GOT3 (cell line): ENCODE results near the gene WNT11.

Source experiments
- DNase-seq: peaks from one replicate; lab custom pipeline; 2025; ENCODE audit warnings: mixed read lengths; lab: John Stamatoyannopoulos, UW

WNT11 gene

DNA sequence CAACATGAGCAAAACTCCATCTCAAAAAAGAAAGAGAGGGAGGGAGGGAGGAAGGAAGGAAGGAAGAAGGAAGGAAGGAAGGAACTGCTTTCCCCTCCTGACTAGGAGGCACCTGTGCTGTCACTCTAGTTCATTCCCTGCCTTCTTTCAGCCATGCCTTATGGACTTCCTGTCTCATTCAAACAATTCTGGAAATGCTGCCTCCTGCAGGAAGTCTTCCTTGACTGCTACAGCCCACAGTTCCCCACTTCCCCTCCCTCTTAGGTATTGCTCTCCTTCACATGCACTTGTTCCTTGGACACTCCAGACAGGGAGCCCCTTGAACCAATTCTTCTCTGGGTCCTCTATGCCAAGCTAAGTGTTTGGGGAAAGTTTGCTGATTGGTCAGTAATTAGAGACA is 31.6 kb upstream of the WNT11 start:
- no peak for DNase-seq

DNA sequence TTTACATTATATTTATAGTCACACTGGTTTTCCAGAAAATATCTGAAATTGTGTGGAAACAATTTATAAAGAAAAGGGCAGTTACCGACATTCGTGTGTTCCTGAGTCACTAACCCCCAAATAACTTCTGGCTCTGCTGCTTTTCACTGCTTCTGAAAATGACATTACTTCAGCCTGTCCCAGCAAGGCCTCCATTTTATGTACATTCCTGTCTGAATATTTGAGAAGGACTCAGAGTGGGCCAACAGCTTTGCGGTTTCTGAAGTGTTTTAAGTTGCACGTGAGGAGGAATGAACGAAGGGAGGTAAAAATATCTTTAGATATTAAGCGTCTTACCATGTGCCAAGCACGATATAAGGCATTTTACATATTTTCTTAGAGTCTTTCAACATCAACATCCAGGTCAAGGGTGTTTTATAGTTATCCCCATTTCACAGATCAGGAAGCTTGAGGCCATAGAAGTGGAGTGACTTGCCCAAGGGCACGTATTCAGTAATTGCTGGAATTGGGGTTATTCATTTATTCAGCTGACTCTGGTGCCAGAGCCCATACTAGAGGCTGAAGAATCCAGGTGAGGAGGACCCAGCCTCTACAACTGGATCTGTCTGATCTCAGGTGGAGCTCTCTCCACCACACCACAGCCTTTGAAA is 30.8 kb upstream of the WNT11 start:
- no peak for DNase-seq

DNA sequence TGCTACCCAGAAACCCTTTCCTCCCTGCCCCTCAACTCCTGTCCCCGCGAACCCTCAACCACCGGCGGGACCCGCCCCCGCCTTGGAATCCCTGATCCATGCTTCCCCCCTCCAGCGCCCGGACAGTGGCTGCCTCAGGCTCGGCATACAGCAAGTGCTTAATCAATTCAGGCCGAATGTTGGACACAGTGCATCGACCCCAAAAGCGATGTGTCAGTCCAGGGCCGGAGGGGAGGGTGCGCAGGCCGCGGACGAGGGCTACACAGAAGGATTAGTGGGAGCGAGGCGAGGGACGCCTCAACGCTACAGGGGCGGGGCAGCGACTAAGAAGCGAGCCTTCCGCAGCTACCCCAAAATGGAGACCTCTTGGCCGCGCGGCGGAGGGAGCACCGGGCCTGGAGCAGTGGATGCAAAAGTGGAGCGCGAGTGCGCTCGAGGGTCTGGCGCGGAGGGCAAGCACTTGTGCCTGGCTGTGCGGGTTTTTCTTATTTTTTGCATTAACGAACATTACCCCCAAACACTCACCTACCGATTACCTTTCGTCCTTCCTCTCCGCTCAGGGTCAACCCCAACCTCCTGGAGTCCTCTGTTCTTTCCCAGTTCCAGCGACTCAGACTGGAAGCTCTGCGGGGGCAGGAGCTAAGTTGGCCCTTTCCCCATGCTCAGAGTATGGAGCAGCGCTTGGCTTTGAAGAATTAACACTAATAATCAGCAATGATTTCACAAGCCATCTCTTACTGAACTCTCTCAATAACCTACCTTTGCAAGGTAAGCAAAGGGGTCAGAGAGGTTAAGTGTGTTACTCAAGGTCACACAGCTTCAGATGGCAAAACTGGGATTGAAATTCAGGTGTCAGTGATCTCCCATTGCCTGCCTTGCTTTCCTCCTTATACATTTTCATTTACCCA is 30.0 kb upstream of the WNT11 start:
- DNase-seq, result no peak

DNA sequence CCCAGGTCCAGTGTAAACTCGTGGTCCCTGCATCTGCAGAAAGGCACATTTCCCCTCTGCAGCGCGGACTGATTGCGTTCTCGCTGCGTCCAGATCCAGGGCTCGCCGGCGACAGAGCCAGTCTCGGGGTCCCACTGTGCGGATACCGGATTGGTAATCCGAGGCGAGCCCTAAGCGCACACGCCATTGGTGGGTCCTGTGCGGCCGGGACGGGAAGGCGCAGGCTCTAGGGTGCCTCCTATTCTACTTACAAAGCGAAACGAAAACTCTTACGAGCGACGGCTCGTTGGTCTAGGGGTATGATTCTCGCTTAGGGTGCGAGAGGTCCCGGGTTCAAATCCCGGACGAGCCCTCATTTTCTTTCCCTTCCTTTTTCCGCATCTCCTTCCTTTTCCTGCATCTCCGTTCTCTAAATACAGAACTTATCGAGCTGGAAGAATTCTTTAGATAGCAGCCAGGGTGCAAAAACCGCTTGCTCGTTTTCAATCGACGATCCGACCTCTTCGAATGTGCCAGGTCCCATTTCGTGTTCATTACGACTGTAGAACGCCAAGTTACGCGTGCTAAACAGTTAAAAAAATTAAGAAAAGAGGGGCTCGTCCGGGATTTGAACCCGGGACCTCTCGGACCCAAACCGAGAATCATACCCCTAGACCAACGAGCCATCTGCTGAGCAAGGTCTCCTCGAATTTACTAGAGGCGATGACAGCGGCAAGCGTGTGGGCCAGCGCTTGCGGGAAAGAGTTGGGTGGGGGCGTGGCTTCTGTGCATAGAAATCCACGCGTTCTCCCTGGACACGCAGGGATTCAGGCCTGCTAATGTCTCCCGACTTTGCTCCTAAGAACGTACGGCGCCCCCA is 29.2 kb upstream of the WNT11 start:
- DNase-seq, result peak; percentile 56

DNA sequence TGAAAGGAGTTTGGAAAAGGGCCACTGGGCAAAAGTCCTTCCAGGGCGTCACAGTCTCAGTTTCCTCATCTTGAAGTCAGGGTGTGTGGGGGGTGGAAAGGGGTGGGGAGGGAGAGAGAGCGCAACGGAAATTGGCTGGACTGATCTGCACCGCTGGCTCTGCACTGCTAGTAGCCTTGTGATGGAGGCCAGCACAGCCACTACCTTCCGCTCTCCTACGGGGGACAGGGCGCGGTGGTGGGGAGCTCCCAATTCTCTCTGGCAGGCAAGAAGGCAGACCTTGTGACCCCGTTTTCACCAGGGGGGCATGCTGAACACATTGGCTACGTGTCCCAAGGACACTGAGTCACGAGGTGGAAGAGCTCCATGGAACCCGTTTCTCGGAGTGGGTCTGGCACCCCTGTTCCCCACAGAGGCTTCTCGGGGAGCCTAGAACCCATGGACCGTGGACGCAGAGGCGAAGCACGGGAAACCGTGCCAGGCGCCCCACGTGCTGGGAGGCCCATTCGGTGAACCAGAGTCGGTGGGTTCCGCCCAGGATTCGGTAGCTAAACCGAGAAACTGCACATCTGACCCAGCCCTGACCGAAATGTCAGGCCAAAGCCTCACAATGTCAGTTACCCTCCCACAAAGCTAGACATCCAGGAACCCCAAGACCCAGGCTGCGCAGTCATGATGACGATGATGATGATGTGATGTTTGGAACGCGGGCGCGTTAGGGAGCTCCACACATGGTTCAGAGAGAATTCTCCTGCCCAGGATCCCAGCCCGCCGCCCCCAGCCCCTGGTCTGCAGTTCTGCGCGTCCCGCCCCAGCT is 28.3 kb upstream of the WNT11 start:
- no peak for DNase-seq

DNA sequence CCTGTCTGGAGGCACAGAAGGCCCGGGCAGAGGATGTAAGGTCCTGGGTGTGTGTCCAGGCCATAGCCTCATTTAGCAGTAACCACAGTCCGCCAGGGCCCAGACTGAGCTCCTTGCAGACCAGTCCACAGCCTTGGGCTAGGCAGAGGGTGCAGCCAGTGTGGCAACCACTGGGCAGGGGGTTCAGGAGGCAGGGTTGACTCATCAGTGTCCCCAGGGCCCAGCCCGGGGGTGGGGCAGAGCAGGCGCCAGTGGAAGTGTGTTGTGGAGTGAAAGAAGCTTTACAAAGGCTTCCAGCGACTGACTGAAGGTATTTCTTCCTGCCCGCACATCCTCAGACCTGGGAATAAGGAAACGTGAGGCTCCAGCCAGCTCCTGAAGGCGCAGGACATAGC is 27.7 kb upstream of the WNT11 start:
- DNase-seq, result no peak

DNA sequence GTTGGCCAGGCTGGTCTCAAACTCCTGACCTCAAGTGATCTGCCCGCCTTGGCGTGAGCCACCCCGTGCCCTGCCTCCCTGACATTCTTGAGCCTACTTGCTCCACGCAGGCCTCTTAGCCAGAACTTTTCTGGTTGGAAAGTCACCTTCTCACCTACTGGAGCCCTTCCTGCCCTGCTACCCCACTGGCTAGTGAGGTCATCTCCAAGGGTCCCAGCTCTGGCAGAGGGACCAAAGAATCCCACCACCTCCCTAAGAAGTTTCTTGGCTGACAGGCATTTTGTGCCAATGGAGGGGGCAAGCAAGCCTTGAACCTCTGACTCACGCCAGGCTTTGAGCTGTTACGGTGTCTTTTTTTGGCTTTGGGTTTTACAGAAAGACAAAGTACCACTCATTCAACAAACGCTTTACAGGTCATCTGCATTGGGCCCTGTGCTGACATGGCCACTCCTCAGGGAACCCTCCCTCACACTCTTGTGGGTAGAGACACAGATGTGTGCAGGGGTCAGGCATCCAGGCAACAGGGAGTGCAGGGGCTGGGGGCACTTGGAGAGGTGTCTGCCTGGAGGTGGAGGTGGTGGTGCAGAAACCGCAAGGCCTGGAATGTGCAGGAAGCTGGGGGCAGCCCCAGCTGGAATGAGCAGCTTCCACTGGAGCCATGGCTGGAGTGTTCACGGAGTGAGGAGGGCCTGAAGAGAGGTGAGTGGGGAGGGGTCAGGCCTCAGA is 27.1 kb upstream of the WNT11 start:
- no peak for DNase-seq

DNA sequence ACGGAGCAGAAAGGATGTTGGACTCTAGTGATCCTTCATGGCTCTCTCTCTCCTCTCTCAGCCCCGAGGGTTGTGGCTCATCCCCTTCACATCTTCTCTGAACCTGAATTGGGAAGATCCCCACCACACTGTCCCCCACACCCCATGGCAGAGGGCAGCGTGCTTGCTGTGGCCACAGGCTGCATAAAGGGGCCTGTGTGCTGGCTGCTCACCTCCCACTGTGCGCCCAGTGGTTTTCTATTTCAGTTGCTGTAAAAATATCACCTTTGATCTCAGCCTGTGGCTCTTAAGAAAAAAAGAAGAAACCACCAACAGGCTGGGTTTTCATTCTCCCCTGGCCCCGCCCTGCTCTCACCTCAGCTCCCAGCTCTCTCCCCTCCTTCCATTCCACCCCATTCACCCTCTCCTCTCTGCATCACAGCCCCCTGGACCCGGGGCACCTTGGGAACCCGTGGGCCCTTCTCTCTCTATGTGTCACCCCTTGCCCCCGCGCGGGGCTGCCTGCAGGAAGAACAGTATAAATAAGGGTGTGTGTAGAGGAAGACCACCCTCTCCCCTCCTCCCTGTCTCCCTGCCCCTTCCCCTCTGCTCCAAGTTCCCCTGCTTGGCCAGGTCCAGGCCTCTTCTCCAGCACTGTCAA is 25.8 kb upstream of the WNT11 start:
- no peak for DNase-seq

DNA sequence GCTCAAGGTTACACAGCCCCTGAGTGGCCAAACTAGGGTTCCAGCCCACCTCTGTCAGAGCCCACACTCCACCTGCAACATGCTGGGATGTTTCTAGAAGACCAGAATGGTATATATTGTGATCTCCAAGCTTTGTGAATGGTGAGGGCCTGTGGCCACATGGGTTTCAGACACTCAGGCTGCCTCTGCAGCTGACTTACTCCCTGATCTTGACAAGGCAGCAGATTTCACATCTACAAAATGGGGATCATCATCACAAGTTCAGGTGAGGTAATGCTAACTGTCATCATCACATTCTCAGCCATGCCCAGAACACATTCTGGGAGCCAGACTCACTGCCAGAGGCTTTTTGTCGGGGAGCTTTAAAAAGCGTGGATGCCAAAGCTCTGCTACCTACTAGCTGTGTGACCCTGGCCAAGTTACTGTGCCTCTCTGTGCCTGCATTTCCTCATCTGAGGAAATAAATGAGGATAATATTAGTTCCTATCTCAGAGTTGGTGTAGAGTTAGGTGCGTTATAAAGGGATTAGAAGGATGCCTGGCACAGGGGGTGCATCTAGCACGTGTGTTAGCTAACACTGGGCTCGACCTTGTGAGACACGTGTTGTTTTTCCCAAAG is 24.9 kb upstream of the WNT11 start:
- DNase-seq, result no peak

DNA sequence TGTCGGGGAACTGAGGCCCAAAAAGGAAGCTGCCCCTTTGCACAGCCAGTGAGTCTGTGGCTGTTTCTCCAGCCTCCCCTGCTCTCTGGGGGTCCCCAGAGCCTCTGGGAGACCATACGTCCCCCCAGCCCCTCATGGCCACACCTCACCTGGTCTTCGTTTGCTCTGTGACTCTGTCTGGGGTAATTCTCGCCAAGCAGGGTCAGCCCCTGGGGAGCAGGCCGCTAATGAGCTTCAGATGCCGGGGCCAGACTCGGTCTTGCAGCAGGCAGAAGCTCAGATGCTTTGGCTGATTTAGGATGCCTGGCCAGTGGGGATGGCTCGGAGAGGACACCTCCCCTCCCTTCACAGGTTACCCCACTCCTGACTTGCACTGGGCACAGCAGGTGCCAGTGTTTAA is 24.1 kb upstream of the WNT11 start:
- DNase-seq, result no peak

DNA sequence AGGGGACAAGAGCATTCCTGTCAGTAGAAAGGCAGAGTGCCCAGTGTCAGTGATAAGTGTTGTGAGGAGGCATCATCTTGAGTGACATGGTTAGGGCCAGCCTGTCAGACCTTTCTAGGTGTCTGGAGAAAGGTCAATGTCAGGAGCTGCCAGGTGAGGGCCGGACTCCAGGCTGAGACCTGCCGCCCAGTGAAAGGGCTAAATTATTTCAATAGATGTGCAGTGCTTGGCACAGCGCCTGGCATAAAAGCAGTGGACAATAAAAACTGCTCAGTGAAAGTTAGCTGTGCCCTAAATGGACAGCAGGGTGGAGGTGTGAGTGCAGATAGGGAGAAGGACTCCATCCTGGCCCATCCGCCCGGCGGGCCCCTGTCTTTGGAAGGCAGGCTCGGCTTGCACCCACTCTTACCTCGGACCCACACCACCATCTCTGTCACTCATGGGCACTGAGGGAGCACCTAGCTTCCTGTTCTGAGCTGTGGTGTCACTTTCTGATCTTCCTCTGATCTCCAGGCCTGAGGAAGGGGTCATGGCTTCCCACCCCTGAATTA is 23.5 kb upstream of the WNT11 start:
- DNase-seq, result no peak

DNA sequence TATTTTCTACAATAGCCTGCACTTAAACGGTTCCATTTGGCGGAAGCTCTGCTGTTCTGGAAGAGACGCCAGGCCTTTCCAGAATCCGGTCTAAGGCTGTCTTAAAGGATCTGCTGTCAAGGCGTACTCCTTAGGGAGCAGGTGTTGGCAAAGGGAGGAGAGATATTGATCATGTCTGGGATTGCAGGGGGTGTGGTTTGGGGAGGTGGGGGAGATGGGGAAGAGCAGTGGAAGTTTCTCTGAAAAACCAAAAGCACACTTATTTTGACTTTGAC is 22.5 kb upstream of the WNT11 start:
- DNase-seq, result no peak

DNA sequence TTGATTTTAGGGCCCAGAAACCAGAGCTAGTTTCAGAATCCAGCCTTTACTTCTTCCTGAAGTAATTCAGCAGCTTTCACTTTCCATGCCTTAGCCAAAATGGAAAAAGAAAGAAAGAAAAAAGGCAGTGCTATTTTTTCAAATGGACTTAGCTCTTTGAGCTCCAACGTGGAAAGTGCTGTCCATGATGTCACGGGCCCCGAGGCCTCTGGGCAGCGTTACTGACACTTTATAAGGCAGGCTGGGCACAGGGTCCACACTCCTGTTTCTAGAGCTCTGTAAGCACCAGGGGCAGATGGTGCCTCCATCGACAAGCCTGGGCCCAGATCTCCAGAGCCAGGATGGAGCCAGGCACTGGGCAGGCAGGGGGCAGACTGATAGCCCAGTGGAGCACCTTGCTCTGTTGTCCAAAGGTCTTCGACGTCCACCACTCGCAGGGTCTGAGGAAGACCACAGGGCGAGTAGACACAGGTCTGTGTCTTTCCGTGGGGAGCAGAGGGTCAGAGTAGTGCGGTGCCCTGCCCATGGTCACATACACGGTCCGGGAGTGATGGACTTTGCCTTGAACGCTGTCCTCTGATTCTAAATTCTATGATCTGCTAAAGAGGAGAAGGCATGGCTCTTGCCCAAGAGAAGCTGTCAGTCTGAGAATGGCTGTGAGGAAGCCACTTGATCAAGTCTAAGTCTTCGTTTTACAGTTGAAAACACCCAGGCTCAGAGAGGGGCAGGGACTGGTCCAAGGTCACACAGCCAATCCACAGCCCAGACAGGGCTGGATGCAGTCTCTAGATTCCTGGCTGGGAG is 22.0 kb upstream of the WNT11 start:
- DNase-seq, result no peak

DNA sequence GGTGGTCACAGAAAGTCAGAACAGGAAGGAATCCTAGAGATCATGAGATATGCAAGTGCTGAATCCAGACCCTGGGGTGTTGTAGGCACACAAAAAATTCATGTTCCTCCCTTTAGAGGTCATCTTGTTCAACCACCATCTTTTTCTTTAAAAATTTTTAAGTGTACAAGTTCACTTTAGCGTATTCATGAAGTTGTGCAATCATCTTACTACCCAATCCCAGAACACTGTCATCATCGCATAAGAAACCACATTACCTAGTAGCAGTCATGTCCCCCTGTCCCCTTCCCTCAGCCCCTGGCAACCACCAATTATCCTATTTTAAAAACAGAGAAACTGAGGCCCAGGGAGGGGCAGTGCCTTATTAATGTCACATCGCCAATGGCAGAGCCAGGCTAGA is 20.3 kb upstream of the WNT11 start:
- no peak for DNase-seq

DNA sequence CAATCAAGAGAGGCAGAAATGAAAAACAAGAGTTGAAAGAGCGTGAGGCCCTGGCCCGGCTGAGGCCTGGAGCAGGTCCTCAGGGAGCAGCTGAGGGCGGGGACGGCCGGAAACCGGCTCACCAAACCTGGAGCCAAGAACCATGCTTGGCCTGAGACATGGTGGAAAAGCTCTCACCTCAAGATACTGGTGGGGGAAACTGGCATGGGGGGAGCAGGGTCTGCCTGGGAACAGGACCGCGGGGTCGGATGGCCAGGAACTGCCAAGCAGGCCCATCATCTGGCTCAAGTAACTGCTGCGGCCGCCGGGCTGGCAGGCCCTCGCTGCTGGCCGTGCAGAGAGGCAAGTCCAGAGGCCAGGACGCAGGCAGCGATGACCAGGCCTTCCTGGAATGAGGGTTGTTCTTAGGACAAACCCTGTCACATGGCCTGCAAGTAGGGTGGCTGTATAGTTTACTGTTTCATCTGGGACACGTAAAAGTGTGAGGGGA is 18.9 kb upstream of the WNT11 start:
- DNase-seq, result no peak

DNA sequence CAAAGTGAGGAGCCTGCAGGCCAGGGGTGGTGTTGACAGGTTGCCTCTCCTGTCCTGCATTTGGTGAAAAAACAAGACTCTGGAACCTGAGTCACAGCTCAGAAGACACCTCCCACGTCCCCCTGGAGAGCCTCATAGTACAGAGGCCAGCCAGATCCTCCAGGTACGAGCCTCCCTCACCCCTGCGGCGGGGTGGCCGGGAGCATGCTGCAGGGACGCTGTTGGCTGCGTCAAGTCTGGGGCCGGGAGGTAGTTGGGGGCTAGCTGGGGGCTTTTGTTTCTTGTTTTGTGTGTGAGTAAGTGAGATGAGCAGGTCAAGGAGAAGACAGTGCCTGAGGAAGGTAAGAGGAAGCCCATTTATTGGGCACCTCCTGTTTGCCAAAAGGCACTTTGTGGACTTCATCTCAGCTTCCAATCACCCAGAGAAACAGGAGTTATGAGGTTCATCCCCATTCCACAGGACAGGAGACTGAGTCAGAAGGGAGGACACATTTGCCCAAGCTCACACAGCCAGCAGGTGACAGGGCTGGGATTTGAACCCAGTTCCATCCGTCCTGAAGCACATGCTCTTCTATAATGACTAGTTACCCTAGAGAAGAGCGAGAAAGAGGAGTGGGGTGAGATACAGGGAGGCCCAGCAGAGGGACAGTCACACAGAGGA is 18.3 kb upstream of the WNT11 start:
- DNase-seq, result no peak

DNA sequence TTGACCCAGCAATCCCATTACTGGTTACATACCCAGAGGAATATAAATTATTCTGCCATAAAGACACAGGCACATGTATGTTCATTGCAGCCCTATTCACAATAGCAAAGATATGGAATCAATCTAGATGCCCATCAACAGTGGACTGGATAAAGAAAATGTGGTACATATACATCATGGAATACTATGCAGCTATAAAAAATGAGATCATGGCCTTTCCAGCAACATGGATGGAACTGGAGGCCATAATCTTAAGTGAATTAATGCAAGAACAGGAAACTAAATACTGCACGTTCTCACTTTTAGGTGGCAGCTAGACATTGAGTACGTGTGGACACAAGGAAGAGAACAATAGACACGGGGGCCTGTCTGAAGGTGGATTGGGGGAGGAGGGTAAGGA is 15.1 kb upstream of the WNT11 start:
- no peak for DNase-seq

DNA sequence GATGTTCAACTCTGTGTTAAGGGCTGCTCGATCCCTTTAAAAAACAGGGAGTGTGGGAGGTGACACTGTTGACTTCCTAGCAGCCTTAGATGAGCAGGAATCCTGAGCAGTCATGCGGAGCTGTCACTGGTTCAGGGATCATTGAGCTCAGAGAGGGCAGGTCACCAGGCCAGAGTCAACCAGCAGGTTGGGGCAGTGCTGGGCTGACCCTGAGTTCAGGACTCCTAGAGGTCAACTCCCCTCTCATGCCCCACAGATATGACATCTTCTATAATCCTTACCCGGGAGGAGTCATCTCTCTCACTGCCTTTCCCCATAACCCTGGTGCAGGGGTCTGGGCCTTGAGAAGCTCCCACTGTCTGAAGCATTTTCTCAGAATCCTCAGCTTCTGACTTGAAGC is 12.9 kb upstream of the WNT11 start:
- no peak for DNase-seq
